HG03439 (cell line): ENCODE data around the gene IQSEC1.

Experiments
- ATAC-seq: cut with Tn5 transposase; IDR thresholded peaks from one replicate; pipeline ENCODE4 v1.9.1; 2021; ENCODE audit warnings: mild to moderate bottlenecking, moderate library complexity; ENCODE audit not compliant: unreplicated experiment

Gene IQSEC1

DNA sequence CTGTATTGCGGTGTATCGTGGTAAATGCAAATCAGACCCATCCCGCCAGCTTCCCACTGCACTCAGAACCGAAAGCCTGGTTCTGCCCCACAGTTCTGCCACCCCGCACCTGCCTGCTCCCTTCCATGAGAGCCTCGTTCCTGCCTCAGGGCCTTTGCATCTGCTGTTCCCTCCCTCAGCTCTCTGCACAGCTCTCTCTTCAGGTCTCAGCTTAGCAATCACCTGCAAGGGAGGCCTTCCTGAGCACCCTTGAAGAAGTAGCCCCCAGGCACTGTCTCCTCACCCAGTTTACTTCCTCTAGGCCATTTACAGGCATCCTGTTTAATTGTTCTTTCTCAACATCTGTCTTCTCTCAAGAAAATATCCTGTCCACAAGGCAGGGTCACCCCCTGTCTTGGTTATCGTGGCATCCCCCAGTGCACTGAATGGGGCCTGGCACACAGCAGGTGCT lies 13.3 kb upstream of the IQSEC1 start:
- ATAC-seq: no peak

DNA sequence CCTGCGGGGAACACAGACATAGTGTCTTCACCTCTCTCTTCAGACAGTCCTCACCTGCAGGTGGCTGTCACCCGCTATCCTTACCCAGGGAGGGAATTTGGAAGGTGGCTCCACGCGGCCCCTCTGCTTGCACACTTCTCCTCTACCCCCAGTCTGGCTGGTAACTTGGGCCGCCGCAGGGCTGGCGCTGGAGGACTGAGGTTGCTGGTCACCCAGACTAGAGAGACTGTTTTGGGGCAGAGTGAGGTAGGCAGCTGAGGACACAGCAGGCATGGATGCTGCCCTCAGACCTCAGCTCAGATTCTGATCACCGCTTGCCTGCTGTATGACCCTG lies 12.6 kb upstream of the IQSEC1 start:
- no peak for ATAC-seq

DNA sequence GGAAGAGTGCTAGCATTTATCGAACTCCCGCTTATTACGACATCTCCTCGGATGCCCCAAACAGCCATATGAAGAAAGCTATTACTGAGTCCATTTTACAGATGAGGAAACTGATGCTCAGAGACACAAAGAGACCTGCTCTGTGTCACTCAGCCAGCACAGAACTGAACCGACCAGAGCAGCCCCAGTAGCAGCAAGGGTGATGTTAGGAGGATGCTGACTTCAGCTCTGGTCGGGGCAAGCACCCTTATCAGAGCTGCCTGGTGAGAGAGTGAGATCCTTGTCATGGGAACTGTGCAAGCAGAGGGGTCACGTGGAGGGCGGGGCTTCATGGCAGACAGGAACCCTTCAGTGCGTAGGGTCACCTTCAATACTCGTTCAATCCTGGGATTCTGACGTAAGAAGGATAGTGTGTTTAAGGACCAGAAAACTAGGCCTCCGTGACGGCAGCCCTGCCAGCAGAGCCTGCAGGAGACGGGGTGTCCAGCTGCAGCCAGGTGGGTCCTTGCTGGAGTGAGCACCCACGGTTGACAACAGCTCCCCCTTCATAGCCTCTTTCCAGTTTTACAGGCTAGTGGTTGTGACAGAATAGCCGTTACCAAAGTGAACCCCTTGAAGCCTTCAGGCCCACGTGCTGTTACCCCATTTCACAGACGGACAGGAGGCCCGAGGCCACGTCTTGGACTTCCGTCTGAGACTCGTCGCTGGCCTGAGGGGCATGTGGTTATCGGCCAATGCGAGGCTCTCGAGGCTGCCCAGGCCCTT lies 12.0 kb upstream of the IQSEC1 start:
- no peak for ATAC-seq

DNA sequence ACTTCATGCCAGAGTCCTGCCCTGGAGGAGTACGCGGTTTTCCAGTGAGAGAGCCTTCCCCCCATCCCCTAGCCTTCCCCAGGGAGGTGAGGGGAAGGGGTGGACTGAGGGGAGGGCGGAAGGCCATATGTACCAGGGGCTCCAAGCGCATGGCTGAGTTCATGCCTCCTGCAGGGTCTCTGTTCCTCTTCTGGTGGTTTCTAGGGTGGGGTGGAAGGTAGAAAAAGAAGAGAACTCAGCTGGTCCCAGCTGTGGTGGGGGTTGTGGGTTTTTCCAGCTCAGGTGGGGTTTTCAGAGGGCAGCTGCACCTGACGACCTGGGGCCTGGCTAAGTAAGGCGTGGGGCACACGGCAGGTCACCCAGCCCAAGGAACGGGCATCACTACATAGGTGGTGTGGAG lies 10.7 kb upstream of the IQSEC1 start:
- no peak for ATAC-seq

DNA sequence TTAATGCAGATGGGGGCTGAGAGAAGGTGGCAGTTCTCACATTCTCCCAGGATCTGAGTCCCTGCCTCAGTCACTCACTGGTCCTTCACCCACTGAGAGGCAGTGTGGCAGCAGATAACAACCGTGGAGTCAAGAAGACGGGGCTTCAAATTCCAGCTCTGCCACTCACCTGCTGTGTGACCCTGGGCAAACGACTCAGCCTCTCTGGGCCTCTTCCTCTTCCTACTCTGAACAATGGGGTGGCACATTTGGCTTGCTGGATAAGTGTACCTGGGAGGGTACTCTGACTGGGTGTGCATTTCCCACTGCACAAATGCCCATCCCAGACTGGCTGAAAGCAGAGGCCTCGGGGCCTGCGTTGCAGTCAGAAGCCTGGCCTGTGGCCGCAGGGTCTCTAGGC lies 10.0 kb upstream of the IQSEC1 start:
- no peak for ATAC-seq

DNA sequence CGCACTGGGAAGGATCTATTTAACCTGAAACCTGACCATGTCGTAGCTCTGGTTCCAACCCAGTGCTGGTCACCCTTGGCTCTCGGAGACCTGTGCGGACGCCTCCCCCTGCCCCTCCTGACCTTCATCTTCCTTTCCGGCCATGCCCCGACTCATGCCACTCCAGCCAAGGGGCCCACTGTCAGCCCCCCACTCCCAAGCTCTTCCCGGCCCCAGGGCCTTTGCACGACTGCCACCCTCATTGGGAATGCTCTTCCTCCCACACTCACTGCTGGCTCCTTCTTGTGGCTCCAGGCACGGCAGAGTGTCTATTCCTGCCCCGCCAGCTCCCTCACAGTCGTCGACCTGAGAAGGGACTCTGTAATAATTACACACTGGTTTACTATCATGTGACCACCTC lies 9.4 kb upstream of the IQSEC1 start:
- ATAC-seq: no peak

DNA sequence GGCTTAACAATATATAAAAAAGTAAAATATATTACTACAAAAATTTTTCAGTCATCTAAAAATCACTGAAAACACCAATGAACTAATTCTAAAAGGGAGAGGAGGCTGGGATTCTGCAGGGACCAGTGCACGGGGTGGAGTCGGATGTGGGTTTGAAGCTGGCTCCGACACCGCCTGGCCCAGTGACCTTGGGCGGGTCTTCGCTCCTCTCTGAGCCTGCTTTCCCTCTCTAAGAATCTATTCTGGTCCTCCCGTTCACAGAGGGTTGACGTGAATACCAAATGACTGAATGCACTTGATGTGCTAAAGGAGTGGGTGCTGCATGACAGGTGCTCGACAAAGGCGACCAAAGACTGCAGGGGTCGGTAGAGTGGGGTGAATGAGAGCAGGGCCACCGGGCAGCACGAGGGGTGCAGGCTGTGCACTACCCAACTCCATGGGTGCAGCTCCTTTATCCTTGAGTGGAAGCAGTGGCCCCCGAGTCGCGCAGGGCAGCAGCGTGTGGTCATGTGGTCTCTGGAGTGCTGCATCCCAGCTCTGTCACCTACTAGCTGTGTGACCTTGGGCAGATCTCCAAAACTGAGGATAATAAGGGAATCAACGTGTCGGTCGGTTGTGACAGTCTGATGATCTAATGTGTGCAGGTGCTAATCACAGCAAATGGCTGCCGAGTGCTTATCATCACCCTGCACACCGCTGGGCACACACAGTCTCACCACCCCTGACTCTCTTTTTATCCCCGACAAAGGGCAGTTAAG lies 8.6 kb upstream of the IQSEC1 start:
- no peak for ATAC-seq

DNA sequence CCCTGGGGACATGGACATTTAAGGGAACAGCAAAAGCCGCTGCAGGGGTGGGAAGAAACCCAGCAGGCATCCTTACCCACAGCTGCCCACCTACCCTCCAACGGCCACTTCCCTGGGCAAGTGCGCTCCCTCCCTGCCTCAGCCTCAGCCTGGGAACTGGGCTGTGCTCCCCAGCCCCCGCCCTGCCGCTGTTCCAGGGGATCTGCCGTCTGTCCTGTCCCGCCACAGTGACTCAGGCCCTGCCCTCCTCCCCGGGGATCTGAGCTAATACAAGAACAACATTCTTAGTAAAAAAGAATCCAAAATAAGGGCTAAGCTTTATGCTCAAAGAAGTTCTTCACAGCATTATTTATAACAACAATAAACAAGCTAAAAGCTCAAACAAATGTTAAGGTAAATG lies 7.4 kb upstream of the IQSEC1 start:
- ATAC-seq: no peak

DNA sequence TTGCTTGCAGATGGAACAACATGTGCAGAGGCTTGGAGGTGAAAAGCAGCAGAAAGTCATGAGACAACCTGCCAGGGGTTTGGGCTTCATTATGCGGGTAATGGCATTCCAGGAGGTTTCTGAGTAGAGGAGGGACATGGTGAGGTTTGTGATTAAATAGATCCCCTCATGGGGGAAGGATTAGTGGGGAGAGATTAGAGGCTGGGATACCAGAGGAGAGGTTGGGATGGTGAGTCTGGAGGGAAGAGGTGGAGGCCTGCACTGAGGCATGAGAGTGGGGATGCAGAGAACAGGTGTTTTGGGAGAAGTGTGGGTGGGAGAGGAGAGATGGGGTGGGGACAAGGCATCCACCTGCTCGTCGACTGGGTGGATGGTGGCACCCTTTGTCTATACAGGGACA lies 6.8 kb upstream of the IQSEC1 start:
- no peak for ATAC-seq

DNA sequence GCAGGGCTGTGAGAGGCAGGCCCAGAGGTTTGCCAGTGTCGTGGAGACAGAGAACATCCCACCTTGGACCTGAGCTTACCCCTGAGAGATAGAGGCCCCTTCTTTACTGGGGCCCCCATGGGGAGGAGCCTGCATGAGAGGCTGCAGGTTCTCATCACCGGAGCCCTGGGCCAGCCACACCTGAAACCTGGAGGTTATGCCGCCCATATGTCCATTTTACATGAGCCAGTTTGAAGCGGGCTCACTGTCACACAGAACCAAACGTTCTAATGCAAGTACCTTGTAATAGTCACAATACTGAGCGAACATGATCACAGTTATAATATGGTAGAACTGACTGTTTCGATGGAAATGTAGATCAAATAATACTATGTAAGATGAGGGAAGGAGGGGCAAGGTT lies 6.3 kb upstream of the IQSEC1 start:
- no peak for ATAC-seq

DNA sequence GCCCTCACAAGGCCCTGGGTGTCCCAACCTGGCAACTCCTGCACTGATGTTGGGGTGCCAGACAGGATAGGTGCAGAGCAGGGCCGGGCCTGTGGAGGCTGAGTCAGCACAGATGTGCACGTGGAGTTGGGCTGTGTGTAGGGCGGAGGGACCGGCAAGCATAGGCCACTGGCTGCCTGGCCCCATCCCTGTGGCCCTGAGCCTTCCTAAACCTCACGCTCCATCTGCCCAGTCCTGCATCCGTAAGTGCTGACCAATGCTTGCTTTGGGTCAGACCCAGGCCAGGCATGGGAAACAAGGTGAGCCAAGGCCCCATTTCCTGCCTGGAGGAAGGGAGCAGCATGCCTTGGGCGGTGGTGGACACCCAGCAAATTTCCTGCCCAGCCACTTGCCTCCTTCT lies 5.8 kb upstream of the IQSEC1 start:
- ATAC-seq: no peak

DNA sequence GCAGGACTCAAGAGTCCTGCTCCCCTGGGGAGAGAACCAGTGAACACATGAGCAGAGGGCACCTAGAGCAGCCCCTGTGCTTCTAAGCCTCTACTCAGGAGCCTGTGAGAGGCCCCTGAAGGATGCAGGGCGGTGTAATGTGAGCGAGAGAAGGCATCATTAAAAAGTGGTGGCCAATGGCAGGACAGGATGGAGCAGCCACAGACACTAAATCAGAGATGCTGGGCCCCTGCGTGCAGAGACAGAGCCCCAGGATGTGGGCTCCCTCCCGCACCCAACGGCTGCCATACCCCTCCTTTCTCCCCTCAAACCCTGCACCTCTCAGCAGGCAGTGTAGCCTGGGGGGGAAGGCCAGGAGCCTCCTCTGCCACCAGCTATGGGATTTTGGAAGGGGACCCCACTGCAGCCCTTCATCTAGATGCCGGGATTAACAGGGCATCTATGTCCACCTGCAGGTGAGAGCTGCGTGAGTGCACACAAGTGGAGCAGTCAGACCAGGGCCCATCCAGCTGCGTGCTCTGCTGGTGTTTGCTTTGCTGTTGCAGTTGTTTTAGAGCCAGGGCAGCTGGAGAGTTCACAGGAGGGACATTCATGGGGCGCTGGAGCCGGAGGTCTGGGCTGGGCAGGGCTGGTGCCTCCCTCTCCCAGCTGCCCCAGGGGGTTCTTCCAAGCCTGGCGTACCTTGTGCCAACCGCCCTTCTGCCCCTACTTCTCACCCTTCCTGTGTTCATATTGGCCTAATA lies 5.1 kb upstream of the IQSEC1 start:
- ATAC-seq: no peak

DNA sequence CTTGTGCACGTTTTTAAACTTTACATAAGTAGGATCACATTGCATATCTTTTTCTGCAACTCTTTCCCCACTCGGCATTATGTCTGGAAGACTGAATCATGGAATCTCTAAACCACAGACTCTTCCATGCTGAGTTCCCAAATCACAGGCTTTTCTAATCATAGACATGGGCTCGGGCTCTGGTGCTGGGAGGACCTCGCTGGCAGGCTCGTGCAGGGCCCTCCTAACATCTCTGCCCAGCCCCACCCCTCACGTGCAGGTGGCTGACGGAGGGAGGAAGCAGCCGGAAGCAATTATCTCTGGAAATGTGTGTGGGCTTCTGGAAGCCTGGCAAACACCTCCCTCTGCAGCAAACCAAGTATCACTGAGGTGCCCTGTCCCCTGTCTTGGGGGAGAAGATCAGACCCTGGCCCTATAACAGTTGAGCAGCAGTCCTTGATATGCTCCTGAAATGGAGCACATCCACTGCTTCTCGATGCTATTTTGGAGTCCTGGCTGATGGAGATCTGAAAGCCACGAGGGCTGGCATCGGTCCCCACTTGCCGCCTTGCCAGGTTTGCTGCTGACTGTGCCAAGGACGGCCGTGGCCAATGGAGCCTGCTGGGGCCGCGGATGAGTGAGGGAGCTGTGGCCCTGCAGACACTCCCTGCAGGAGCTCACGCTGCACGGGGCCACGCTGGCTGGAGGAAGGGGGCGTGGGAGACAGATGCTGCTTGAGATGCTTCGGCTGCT lies 4.4 kb upstream of the IQSEC1 start:
- ATAC-seq: no peak

DNA sequence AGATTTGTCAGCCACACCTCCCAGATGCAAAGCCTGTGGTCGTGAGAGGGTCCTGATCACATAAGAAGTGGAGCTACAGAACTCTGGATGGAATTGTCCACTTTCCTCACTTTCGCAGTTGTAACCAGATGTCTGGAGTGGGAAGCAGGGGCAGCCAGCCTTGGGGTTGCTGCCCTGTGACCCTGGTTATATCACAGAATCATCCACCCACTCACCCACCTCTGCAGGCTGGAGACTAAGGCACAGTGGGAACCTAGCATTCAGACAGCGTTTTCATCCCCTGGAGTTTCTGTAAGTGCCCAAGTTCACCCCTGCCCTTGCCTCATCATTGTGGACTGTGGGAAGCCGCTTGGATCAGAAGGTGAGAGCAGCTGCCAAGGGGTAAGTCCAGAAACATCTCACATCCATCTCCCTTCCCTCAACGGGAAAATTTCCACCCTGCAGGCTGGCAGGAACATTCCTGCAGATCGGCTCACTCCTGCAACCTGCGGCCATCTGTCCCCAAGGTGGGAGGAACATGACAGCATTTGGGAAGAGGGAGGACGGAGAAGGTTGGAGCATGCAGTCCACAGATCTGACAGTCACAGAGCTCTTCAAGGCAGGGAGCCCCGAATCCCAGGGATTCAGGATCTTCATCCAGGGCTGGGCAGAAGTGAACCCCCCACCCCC lies 2.9 kb upstream of the IQSEC1 start:
- ATAC-seq: no peak

DNA sequence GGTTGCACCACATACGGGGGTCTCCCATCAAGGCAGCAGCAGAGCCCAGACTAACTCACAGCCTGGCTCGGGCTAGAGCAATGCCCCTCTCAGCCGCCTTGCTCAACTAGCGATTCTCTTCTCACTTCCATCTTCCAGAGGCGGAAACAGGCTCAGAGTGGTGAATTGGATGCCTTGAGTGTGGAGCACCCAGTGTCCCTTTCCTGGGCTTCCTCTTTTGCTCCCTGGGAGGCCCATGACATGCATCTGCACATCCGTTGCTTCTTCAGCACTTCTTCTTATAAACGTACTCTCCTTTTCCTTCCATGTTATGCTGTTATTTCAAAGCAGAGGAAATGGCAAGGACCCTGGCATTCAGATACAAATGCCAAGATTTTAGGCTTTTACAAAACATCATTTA lies 2.1 kb upstream of the IQSEC1 start:
- no peak for ATAC-seq

DNA sequence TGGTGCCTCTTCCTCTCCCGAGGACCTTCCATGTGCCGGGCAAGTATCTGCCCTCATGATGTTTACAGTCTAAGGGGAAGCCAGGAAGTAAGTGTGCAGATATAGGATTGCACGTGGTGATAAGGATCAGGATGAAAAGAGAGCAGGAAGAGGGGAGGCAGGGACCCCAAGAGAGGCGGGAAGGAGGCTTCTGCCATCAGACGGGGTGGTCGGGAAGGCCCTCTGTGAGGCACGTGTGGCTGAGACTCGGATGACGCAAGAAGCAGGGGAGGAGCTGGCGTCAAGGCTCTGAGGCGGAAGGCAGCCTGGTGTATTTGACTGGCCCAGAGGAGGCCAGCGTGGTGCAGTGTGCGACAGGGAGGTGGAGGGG lies 762 bp upstream of the IQSEC1 start:
- no peak for ATAC-seq

DNA sequence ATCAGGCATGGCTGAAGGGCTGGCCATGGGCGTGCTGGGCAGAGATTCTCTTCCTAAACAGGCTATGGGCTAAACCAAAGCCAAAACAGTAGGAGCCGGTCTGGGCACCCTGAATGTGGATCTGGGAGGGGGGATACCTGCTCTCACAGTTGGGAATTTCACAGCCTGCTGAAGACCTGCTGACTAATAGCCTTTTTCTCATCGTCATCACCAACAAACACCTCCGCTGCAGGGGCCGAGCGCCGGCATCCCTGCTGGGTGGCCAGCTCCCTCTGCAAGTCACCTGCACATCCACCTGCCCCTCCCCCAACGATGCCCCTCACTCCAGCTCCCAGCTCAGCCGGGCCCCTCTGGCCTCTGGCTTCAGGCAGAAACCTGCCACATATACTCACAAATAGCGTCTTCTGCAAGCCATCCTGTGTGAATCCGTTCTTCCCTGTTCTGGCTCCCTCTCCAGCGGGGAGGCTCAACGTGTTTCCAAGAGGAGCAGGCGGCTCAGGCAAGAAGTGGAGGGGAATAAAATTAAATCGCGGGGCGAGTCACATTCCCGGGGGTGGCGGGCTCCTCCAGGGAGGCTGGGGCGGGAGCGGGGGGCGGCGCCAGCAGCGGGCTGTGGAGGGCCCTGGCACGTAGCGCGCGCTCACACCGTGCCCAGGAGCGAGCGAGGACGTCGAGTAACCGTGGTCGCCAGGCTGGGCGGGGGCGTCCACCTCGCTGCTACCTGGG lies 466 bp downstream of the IQSEC1 start:
- ATAC-seq: peak; percentile 25

DNA sequence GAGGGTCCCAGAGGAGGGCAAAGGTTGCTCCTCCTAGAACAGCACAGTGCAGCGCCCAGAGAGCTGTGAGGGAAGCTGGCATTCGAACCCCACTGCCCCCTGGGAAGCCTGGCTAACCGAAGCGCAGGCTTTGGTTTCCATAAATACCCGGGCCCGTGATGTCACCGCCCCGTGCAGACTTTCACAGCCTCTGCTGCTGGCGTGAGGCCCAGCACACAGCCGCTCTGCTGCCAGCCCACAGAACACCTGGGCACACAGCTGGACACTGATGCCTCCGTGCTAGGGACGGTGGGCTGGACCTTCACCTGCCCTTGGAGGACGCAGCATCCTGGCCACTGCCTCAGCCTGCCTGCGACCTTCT lies 1.0 kb downstream of the IQSEC1 start:
- ATAC-seq: peak; percentile 57

DNA sequence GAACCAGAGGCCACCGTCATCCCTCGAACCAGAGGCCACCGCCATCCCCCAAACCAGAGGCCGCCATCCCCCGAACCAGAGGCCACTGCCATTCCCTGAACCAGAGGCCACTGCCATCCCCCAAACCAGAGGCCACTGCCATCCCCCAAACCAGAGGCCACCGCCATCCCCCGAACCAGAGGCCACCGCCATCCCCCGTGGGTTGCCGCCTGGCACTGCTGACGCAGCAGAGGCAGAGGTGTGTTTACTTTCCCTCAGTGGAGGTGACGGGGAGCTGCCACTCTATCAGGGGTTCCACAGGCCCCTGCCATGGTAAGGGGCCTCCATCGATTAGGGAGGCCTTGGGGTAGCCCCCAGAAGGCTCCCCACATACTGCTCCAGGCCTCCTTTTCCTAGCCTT lies 1.5 kb downstream of the IQSEC1 start:
- ATAC-seq: no peak

DNA sequence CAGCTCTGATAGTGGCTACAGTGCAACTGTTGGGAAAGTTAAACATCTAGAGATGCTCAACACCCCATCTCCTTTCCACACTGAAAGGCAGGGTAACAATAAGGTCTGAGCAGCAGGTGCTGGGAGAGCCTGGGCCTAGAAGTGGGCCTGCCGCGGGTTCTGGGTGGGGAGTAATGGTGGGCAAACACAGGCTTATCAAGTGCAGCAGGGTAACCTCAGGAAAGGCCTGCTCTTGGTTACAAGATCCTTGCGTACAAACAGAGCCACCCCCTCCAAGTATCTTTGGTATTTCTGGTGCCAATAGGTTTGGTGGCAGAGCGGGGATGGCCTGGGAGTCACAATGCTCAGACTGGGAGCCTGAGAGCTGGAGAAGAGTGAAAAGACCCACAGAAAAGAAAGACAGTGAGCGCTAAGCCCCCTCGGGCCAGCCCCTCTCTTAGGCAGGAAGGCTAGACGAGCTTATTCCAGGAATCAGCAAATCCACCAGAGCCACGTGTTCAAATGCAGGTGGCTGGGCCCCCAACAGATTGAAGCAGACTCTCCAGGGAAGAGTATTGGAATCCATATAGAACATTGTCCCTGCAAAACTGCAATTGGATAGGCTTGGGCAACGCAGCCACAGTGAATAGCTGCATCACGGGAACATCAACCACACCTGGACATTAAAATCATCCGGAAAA lies 2.7 kb downstream of the IQSEC1 start:
- no peak for ATAC-seq
